ENCODE results near the gene SLC22A12. TPM values are rescaled to one million over a fixed set of nuclear protein-coding genes. Genes with fewer than 3 reads are reported as not detected.

The SLC22A12 gene
- total and polyA plus RNA-seq, 2 of the 8 experiments (the other 6 are each of a cell fraction or from before 2014, with no cell fraction given): not detected

DNA sequence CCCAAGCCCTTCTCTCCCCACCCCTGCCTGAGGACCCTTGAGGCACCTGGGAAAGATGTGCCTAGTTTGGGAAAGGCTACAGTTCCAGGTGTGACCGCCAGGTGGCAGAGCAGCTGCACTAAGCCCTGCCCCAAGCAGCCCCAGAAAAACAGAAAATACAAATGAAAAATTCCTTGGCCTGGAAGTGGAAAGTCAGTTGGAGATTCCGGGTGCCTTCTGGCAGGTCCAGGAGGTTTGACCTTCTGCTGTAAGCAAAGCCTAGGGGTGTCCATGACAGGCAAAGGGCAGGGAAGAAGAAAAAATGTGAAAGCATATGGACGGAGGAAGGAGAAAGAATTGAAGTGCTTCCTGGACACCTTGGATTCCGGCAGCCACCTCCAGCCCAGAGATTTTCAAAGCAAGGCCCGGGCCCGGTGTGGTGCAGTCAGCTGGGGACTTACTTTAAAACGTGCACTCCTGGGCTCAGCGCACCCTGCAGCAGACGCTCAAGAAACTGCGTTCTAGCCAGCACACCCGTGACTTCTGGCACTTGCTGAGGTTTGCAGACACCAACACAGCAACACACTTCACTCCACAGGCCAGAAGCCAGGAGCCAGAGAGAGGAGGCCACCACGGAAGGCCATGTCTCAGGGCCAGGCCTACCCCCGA lies 37.3 kb upstream of the SLC22A12 start:
- Histone ChIP-seq H4K20me1 (replicated peaks in 1 of 2; ENCODE audit: control insufficient read depth in 1 of 2, insufficient read depth in 2 of 2, low read length in 2 of 2) (peaks cover 0 to 2% of the 10 kb centered on the region in 2 experiments), H2AK5ac (ENCODE audit: low read depth, low read length) (no peak overlapping the region; the same call in 1 of the 2 replicates), H3K14ac (ENCODE audit: insufficient read length) (no peak overlapping the region), H2BK5ac (ENCODE audit: low read depth, low read length) (peak overlapping the region; percentile 82; the same call in 1 of the 2 replicates), H3K36me3 (ENCODE audit: control insufficient read depth in 2 of 4, insufficient read depth in 4 of 4, low read length in 3 of 4) (no peaks in the 10 kb centered on the region), H3K79me2 (ENCODE audit: control insufficient read depth in 1 of 2, insufficient read depth in 2 of 2, low read length in 2 of 2) (no peaks in the 10 kb centered on the region), H3K23ac (ENCODE audit: insufficient read length) (no peak overlapping the region), H3K18ac (ENCODE audit: extremely low read depth, low read length) (0 out of 2 replicates have a peak overlapping the region, but pooled peaks have one; percentile 10), H2AFZ (ENCODE audit: low read length) (no peak overlapping the region; the same call in 1 of the 2 replicates), H2BK15ac (ENCODE audit: low read length) (peak overlapping the region; percentile 19; the same call in 1 of the 2 replicates), H2BK20ac (ENCODE audit: low read length) (peak overlapping the region; percentile 35; the same call in 1 of the 2 replicates), H3K4me1 (replicated peaks in 1 of 4; ENCODE audit: control insufficient read depth in 3 of 4, insufficient read depth in 4 of 4, low read length in 3 of 4) (peaks cover 0 to 8% (median 6%) of the 10 kb centered on the region in 4 experiments; a peak in 6 of 7 replicates), H3K23me2 (ENCODE audit: low read depth, low read length) (peaks cover 3% of the 10 kb centered on the region; the same call in 1 of the 2 replicates), H3K56ac (replicated peaks; ENCODE audit: insufficient read length, low read depth, low read length) (no peak overlapping the region), H4K91ac (replicated peaks; ENCODE audit: insufficient read length, low read length) (no peak overlapping the region), H2BK12ac (ENCODE audit: low read depth, low read length) (peak overlapping the region; percentile 83; the same call in 1 of the 2 replicates), H3K27me3 (replicated peaks in 1 of 4; ENCODE audit: control insufficient read depth in 3 of 4, extremely low read depth in 1 of 4, insufficient read depth in 3 of 4, low read length in 3 of 4) (no peaks in the 10 kb centered on the region; a peak in 3 of 7 replicates), H3K27ac (ENCODE audit: low read depth, low read length) (no peak overlapping the region), H3K79me1 (ENCODE audit: low read depth, low read length) (no peaks in the 10 kb centered on the region), H2BK120ac (replicated peaks; ENCODE audit: low read depth, low read length) (no peak overlapping the region), H3K4me2 (ENCODE audit: insufficient read depth in 1 of 2, low read depth in 2 of 2, low read length in 2 of 2) (no peak overlapping the region), H3K9ac (replicated peaks in 1 of 4; ENCODE audit: extremely low read depth in 1 of 4, low read depth in 3 of 4, low read length in 3 of 4) (no peak overlapping the region), H3K4me3 (ENCODE audit: extremely low read depth in 1 of 4, insufficient read depth in 2 of 4, low read depth in 3 of 4, low read length in 4 of 4) (no peak overlapping the region), H3K4ac (replicated peaks; ENCODE audit: insufficient read length, low read depth, low read length) (peak overlapping the region; percentile 46), H3K9me3 (ENCODE audit: insufficient read depth in 2 of 2, low read depth in 1 of 2, low read length in 1 of 2) (no peaks in the 10 kb centered on the region), H4K8ac (ENCODE audit: extremely low read depth, insufficient read depth, low read length) (0 out of 2 replicates have a peak overlapping the region, but pooled peaks have one; percentile 19), H4K5ac (ENCODE audit: insufficient read length, low read depth, low read length) (no peak overlapping the region)
- CTCF ChIA-PET (ENCODE audit: partially characterized antibody): interaction anchor here (0.6 to 1.4 kb wide), 11 partner anchors 11 to 813 kb away, joined by 3 to 4 read pairs (median 4); no protein-coding TSS in a partner anchor
- POLR2A ChIA-PET (ENCODE audit: partially characterized antibody): no interaction called here
- FAIRE-seq (peak; percentile 84), DNase-seq (ENCODE audit: low read depth in 1 of 2, low spot score in 2 of 2) (peak in 1 of 2 experiments; percentile 92)
- 72% methylated on average over 13 of the region's 13 CpGs; no CpG with 5 or more reads in 1 of the 2 experiments for WGBS, 2 experiments (ENCODE audit: extremely low coverage in 1 of 2, insufficient coverage in 1 of 2, insufficient read length in 1 of 2, insufficient replicate concordance in 2 of 2, low coverage in 1 of 2, low lambda C conversion rate in 2 of 2, missing lambda C conversion rate in 1 of 2)
- TF ChIP-seq POLR2AphosphoS5 (IDR thresholded peaks at IDR 0.05; ENCODE audit: low read depth, low read length) (no peak), FOSL1 (IDR thresholded peaks at IDR 0.05; ENCODE audit: insufficient read depth, low read depth, low read length) (no peak), SP1 (IDR thresholded peaks at IDR 0.05; ENCODE audit: low read depth, low read length) (no peak), TEAD4 (IDR thresholded peaks at IDR 0.05; ENCODE audit: low read depth, low read length) (no peak), TAF1 (IDR thresholded peaks at IDR 0.05; ENCODE audit: low read depth, low read length) (no peak), RAD21 (IDR thresholded peaks at IDR 0.05 in 1 of 2, conservative IDR thresholded peaks at IDR 0.05 in 1 of 2; ENCODE audit: low read depth in 2 of 2, low read length in 2 of 2) (peak; percentile 91 to 93), TAF7 (optimal IDR thresholded peaks at IDR 0.05; ENCODE audit: borderline replicate concordance, low read depth, low read length) (no peak), PHF8 (conservative IDR thresholded peaks at IDR 0.05; ENCODE audit: low read depth, low read length) (no peak)
- TF ChIP-seq, protein P1, sequence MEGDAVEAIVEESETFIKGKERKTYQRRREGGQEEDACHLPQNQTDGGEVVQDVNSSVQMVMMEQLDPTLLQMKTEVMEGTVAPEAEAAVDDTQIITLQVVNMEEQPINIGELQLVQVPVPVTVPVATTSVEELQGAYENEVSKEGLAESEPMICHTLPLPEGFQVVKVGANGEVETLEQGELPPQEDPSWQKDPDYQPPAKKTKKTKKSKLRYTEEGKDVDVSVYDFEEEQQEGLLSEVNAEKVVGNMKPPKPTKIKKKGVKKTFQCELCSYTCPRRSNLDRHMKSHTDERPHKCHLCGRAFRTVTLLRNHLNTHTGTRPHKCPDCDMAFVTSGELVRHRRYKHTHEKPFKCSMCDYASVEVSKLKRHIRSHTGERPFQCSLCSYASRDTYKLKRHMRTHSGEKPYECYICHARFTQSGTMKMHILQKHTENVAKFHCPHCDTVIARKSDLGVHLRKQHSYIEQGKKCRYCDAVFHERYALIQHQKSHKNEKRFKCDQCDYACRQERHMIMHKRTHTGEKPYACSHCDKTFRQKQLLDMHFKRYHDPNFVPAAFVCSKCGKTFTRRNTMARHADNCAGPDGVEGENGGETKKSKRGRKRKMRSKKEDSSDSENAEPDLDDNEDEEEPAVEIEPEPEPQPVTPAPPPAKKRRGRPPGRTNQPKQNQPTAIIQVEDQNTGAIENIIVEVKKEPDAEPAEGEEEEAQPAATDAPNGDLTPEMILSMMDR (IDR thresholded peaks at IDR 0.05; ENCODE audit: control extremely low read depth in 1 of 3, insufficient read depth in 1 of 3, low read depth in 1 of 3, low read length in 3 of 3): peak; percentile 90 to 96 (median 90)

Data from H1 (cell line).